HCT116 (cell line): ENCODE data around the gene CCDC24.

Source experiments
- CTCF ChIP-seq, 3 experiments: fragments of 200-600 bp in 1 of 3; sonication (generic) in 1 of 3; IDR thresholded peaks in 2 of 3; conservative IDR thresholded peaks in 1 of 3; 2 replicates each; pipeline ENCODE4 v1.5.1; 2012 to 2017; ENCODE audit warnings: low read depth in 2 of 3, low read length in 2 of 3, antibody characterized with exemption in 1 of 3, borderline replicate concordance in 1 of 3, control low read depth in 1 of 3, mild to moderate bottlenecking in 1 of 3, mixed read lengths in 1 of 3, mixed run types in 1 of 3, moderate library complexity in 1 of 3; ENCODE audit not compliant: insufficient read depth in 1 of 3
- ZBTB33 ChIP-seq: IDR thresholded peaks from 2 replicates; pipeline ENCODE4 v1.6.1; 2011; ENCODE audit warnings: mild to moderate bottlenecking, low read length, moderate library complexity; ENCODE audit not compliant: insufficient replicate concordance; ENCODE audit errors: extremely low read depth

- TF ChIP-seq CTCF (IDR thresholded peaks at IDR 0.05 in 2 of 3, conservative IDR thresholded peaks at IDR 0.05 in 1 of 3; ENCODE audit: borderline replicate concordance in 1 of 3, insufficient read depth in 1 of 3, low read depth in 2 of 3, low read length in 2 of 3) (no peak), ZBTB33 (no peak)
These were observed 8.6 kb upstream of the CCDC24 start for GRCh38 chr1:43982808-43983207.
